WI38 (cell line): ENCODE results near the gene SKP2.

ENCODE experiments used
- H3K4me3 ChIP-seq: 2 replicates; pipeline ENCODE4 v1.5.1; 2011; ENCODE audit warnings: low read depth, mild to moderate bottlenecking, control low read depth, low read length
- TF ChIP-seq, protein P1 (sequence below): IDR thresholded peaks from 2 replicates; pipeline ENCODE4 v1.5.1; 2012; ENCODE audit warnings: low read depth, mild to moderate bottlenecking, control low read depth, low read length

Gene SKP2

DNA sequence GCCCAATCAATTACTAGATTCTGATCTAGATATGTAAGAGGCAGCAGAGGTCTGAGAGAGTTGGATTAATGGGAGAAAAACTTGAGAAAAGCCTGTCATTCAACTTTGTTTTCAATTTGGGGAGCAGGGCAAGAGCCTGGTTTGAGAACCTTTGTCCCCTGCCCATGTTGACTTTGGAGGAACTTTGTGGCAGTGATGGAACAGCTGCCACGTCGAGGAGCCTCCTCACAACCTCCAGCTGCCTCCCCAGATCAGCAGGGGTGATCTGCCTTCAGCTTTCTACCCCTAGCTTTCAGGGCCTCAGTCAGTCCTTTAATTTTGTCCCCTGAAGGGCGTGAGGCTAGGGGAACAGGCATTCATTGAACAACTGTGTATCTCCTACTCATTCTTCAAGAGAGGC is 8.7 kb downstream of the SKP2 start:
- H3K4me3 ChIP-seq: no peak overlapping the region
- TF ChIP-seq, protein P1, sequence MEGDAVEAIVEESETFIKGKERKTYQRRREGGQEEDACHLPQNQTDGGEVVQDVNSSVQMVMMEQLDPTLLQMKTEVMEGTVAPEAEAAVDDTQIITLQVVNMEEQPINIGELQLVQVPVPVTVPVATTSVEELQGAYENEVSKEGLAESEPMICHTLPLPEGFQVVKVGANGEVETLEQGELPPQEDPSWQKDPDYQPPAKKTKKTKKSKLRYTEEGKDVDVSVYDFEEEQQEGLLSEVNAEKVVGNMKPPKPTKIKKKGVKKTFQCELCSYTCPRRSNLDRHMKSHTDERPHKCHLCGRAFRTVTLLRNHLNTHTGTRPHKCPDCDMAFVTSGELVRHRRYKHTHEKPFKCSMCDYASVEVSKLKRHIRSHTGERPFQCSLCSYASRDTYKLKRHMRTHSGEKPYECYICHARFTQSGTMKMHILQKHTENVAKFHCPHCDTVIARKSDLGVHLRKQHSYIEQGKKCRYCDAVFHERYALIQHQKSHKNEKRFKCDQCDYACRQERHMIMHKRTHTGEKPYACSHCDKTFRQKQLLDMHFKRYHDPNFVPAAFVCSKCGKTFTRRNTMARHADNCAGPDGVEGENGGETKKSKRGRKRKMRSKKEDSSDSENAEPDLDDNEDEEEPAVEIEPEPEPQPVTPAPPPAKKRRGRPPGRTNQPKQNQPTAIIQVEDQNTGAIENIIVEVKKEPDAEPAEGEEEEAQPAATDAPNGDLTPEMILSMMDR: no peak

DNA sequence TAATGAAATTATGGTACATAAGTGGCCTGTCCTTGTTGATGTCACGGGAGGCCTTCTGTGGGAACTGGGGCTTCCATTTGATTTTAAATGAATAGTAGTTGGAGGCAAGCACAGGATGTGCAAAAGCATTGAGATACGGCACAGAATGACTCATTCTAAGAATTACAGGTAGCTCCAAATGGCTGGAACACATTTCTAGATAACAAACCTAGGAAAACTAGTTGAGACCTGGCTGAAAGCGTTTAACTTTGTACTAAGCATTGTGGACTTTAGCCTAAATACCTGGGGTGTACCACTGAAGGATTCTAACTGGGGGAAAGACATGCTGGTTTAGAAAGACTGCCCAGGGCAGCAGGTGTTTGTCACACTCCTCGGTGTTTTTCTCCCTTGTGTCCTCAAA is 9.4 kb downstream of the SKP2 start:
- TF ChIP-seq, protein P1: no peak
- no peak overlapping the region for H3K4me3 ChIP-seq

DNA sequence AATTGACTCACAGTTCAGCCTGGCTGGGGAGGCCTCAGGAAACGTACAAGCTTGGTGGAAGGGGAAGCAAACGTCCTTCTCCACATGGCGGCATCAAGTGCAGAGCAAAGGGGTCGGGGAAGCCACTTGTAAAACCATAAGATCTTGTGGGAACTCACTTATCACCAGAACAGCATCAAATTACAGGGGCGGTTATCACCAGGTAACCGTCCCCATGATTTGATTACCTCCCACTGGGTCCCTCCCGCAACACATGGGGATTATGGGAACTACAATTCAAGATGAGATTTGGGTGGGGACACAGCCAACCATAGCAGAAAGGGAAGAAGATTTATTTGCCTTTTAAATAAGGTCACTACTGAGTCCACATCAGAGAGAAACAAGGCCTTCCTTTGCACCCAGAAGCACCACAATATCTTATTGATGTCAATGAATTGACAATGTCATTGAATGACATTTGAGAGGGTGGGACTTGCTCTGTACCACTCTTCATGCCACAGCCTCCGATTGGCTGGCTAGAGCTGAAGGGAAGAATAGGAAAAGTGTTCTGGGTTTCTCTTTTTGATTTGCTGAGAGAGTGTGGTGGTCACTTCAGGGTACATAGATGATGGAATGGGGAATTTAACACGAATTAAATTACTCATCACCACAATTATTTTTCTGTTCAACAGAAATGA is 11.0 kb downstream of the SKP2 start:
- H3K4me3 ChIP-seq: no peak overlapping the region
- TF ChIP-seq, protein P1: no peak

DNA sequence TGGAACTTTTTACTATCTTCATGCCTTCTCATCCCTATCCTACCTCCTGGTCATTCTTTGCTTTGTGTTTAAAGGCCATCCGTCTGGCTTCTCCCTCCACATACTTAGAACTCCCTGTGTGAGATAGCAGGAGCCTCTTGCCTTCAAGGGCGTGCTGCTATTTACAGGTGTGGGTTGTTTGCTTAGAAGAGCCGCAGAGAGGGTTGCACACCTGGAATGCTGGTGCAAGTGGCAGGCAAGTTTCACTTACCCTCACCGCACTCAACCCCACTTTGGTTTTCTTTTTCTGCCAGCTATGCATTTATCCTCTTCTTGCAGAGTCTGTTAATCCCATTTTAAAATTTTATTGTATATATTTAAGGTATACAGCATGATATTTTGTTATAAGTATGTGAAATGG is 12.6 kb downstream of the SKP2 start:
- no peak overlapping the region for H3K4me3 ChIP-seq
- TF ChIP-seq, protein P1: no peak

DNA sequence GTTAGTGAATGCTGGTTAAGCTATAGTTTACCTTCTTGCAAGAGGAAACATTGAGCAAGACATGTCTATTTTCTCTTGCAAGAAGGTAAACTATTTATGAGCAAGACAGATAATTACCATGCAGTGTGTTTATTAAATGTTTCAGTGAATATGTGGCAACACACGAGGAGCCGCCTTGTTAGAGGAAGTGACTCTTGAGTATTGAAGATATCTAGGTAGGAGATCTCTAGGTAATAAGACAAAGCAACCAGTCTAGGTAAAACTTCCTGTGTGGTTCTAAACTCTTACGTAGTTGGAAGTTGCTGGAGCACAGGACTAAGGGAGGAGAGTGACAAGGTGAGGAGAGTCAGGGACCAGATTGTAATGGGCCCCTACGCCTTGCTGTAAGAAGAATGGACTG is 16.8 kb downstream of the SKP2 start:
- TF ChIP-seq, protein P1: no peak
- no peak overlapping the region for H3K4me3 ChIP-seq

DNA sequence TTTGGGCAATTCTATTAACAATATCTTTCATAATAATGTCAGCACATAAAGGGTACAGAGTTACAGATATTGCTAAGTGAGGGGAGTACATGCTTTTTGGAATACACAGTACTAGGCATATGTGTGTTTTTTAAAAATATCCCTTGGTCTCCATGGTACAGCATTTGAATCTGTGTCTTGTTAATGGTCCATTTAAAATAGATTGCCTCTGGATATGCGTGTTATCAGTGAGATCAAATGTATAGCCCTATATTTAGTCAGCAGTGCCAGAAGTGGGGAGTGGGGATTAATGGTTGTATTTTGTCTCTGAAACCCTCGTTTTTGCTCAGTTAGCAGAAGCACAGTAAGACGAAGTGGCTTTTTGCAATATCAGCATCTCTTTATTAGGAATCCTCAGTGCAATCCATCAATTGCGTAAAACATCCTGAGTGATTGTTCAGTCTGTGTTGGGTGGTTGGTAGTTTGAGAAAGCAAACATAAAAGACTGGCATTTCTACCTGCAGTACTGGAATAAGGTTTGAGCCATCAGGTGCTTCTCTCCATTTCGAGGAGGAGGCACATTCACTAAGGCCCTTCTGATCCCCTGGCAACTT is 19.0 kb downstream of the SKP2 start:
- TF ChIP-seq, protein P1: no peak

DNA sequence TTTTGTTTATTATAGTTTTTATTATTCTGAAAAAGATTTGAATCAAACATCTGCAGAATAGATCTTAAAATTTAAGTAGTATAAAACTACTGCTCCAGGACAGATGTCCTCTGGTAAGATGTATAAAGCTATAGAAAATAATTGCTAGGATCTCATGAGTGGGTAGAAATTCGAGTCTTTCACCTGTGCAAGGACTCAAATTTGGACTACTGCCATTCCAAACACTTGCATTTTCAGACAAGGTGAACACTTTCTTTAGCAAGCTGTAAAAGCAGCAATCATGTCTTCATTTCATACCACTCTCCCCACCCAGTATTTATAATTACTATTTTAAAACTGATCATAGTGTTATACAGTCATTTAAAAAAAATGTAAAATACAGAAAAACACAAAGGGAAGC is 20.7 kb downstream of the SKP2 start:
- TF ChIP-seq, protein P1: no peak
- H3K4me3 ChIP-seq: no peak overlapping the region

More for the DNA sequence above, 19.0 kb downstream of the SKP2 start:
- no peak overlapping the region for H3K4me3 ChIP-seq
